HG03066 (cell line): ENCODE data around the gene OR2A42.
"Not testable (repeated sequence)": the region's sequence is repeated elsewhere in the genome, so short reads cannot be mapped to it uniquely, and the experiment has no call there.

Source experiments
- ATAC-seq: cut with Tn5 transposase; IDR thresholded peaks from one replicate; pipeline ENCODE4 v1.9.1; 2021; ENCODE audit warnings: low read depth; ENCODE audit not compliant: unreplicated experiment

Gene OR2A42

DNA sequence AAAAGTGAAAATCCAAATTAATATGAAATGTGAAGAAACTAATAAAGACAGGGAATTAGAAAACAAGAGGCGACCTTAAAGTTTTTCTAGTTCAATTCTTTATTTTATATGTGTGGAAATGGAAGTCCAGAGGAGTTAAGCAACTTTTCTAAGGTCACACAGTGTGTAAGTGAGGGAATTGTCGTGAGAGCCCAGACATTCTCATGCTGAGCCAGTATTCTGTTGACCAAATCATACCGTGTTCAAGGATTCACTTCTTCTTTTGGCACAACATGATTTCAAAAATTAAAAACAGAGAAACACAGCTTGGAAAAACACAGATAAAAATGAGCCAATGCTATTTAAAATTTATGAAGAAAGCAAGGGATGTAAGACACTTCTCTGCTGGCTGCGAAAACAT lies 12.5 kb downstream of the OR2A42 start:
- ATAC-seq, result not testable (repeated sequence)

DNA sequence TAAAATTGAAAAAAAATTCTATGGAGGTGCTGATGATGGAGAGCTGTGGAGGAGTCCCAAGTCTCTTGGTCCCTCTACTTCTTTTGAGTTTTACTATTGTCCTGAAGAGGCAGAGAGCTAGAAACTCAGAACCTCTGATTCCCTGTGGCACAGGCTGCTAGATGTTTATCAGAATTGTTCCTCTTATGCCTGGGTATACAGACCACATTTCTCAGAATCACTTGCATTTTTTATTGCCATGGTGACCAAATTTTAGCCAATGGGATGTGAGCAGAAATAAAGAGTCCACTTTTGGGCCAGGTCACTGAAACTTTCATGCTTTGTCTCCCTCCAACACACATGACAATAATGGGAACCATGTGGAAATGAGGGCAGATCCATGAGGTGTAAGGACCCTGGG lies 15.7 kb downstream of the OR2A42 start:
- not testable (repeated sequence) for ATAC-seq

DNA sequence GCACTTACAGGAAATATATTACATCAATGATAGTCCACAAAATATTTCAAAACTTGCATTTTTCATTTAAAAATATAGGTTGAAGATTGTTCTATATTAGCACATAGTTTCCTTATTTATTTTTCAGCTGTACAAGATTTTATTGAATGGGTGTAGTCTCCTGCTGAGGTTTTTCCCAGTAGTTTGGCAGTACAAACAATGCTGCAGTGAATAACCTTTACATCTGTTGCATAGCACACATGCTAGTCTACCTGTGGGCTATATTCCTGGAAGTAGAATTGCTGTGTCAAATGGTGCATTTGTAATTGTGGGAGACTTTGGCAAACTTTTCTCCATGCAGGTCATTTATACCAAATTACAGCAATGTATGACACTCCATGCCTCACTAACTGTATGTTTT lies 18.9 kb downstream of the OR2A42 start:
- ATAC-seq, result not testable (repeated sequence)

DNA sequence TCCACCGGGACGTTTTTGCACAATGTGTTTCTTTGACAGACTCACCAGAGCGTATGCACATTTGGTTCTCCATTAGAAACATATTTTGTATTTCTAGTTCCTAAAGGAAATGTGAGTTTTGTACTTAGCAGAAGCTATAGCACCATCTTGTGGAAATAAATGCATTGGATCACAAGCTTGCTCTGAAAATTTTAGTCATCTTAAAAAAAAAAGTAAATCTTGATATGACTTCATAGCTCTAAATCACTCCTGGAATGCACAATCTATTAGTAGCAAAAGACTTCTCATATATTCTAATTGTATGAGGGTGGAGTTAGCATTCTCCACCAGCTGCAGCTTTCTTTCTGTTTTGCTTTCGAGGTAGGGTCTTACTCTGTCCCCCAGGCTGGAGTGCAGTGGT lies 20.3 kb downstream of the OR2A42 start:
- ATAC-seq, result not testable (repeated sequence)

DNA sequence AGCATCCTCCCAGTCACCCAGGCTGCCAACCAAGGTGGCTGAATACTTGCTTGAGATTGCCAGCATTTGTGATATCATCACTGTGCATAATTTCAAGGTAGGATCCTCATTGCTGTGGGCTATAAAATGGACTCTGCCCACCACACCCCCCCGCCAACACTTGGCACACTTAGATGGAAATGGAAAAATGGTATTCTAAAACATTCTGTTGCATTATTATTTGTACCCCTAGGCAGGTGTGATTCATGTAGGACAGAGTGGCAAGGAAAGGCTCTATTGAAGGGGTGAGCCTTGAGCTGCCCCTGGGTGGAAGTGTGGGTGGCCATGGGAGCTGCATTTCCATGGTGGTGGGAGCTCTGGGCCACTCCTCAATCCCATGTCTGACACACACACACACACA lies 20.8 kb downstream of the OR2A42 start:
- not testable (repeated sequence) for ATAC-seq

DNA sequence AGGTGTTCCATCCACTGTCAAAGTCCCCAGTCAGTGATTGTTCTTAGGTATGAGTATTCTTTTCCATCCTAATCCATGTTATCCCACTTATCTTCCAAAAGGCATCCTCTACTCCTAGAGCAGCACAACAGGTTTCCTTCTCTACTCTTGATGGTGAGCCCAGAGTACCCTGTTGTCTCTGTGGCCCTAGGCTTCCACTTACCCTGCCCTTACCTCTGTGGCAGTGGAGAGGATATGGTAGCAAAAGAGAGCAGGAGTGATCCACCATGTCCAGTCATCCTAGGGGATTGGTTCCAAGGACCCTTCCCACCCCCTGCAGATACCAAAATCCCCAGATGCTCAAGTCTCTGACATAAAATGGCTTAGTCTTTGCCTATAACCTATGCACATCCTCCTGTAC lies 22.2 kb downstream of the OR2A42 start:
- ATAC-seq, result not testable (repeated sequence)

DNA sequence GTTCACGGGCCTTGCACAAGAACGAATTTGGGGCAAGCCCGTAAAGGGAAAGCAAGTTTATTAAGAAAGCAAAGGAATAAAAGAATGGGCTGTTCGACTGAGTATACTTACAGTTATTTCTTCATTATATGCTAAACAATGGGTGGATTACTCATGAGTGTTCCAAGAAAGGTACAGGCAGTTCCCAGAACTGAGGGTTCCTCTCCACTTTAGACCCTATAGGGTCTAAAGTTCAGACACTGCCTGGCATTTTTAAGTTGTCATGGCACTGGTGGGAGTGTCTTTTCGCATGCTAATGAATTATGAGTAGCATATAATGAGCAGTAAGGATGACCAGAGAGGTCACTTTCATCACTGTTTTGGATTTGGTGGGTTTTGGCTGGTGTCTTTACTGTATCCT lies 34.1 kb downstream of the OR2A42 start:
- ATAC-seq, result not testable (repeated sequence)

DNA sequence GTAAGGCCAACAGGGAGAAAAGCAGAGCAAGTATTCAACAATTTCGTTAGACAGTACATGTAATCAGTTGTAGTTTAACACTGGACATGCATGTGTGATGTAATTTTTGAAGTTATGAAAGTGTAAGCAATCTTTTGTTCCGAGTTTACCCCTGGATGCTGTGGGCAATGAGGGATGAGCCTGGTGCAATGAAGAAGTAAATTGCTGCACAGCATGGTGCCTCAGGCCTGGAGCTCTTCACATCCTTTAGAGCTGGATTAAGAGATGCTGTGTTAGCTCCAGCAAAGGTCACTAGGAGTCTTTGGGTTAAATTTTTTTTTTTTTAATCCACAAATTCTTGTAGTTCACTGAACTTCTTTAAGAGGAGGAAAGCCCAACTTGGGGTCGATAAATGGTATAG lies 36.3 kb downstream of the OR2A42 start:
- ATAC-seq, result not testable (repeated sequence)

DNA sequence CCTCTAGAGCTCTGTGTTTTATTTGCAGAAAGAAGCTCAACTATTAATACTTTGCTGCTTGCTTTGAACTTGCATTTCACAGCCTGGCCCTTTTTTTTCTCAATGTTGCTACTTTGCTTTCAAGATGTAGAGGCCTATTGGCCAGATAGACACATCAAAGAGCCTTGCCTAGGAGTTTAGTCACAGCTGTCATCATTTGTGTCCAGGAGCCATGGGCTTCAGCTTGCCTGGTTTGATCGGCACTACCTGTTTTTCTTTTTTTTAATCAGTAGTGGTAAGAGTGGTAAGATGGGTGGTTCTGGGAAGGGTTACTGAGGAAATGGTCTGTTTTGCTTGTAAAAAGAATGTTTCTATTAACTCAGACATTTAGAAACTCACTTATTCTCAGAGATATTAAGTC lies 37.4 kb downstream of the OR2A42 start:
- not testable (repeated sequence) for ATAC-seq

DNA sequence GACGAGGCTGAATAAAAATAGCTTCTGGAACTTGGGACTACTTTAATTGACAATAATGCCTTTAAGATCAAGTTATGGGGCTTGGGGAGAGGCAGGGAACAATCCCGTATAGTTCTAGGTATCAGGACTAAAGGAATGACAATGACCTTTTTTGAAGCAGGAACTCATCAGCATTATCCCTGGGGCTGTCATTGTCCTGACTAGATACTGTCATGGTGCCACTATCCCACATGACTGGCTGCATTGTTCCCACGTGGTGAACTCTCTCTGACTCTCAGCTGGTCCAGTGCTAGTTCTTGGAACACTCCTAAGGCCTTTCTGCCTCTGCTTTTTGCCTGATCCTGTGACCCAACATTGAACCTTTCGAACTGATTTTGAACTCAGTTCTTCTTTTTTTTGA lies 40.5 kb downstream of the OR2A42 start:
- not testable (repeated sequence) for ATAC-seq

DNA sequence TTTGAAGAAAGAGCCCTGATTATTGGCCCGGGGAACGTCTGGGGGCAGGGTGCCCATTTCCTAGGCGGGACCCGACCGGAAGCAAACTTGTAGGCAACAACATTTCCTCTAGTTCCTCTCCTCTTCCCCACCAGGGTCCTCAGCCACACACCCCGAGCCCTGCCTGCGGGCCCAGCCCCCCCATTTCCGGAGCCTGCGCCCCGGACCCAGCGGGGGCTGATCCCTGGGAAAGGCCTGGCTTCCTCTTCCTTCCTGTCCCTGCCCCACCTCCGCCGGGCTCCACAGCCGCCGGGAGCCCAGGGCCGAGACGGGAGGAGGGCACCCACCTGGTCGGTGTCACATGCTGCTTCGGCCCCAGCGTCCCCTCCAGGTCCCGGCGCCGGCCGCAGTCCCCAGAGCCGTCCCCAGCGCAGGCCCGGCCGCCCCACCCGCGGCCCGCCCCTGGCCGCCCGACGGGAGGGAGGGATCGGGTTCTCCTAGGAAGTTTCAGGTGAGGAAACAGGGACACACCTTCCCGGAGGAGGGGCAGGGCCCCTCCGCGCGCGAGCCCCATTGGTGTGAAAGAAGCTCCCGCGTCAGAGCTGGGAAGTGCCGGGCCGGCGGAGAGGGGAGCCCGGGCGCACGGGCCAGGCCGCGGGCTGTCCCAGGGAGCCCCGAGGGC lies 44.1 kb downstream of the OR2A42 start, which contains the start of gene ARHGEF35:
ARHGEF35 (minus strand) TSS at position 622 of the 661 bp plus-strand sequence. CDS start 7,450 bp downstream, outside the sequence.
- peak; percentile 58 for ATAC-seq

DNA sequence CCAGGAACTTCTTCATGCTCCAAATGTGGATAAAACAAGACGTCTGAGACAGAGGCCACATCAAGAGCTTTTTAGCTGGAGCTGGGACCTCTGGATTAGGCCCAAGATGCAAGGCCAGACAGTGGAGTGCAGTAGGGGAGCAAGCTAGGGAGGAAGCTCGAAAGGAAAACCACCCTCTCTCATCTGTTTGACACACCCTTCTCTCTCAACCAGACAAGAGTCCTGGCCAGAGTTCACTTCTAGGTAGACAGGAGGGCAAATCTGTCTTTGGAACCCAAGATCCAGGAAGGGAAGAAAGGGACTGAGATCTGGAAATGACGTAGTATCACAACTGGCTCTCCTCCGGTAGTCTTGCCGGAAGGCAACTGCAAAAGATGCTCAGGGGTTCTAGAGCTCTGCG lies 45.0 kb downstream of the OR2A42 start:
- not testable (repeated sequence) for ATAC-seq

DNA sequence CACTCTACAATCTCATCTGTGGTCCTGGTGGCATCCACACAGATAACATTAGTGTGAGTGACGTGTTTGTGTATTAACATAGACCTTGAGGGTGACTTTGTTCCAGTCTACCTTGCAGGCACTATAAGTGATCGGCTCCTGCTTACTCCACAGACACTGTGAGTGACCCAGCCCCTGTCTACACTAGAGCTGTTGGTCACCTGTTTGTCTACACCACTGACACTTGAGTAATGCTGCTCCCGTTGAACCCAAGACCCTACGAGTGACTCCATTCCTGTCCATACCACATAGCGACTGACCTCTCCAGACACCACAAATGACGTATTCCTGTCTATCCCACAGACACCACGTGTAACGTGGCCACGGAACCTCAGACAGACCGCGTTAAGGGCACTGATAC lies 45.6 kb downstream of the OR2A42 start:
- ATAC-seq, result not testable (repeated sequence)

DNA sequence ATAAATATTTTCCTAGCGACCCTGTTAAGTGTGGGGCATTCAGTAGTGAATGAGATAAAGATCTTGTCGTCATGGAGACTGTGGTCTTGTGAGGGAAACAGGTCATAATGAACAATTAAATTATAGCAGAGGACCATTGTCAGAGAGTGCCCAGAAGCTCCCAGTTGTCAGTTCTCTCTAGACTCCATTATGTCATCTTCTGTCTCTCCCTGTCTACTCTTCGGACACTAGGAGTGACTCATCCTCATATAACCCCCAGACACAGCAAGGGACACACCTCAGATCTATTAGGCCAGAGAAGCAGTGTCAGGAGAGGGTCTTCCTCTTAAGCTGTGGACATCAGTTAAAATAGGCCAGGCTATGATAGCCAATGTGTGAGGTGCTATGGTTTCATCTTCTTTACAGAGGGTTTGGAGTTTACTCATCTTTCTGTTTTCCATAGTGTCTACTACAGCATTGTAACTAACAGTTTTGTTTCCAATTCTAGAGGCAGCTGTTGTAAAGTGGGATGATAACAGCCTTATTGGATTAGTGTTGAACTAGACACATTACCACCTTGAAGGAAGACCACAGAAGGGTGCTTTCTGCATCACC lies 50.7 kb downstream of the OR2A42 start:
- ATAC-seq, result not testable (repeated sequence)

DNA sequence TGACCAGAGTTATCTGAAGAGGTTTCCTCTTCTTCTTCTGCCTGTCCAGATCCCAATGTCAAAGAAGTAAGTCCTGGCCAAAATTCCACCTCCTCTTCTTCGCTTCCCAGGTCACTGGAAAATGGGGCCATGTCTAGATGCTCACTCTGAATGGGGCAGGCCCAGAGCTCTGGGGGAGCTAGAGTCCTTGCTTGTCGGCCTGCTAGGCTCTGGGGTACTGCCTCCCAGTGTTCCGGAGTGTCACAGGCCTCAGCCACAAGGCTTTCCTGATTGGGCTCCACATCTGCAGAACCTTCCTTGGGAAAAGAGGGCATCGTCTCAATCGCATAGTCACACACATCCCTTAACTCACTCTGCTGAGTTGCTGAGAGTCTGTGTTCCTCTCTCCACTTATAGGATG lies 51.6 kb downstream of the OR2A42 start:
- not testable (repeated sequence) for ATAC-seq

DNA sequence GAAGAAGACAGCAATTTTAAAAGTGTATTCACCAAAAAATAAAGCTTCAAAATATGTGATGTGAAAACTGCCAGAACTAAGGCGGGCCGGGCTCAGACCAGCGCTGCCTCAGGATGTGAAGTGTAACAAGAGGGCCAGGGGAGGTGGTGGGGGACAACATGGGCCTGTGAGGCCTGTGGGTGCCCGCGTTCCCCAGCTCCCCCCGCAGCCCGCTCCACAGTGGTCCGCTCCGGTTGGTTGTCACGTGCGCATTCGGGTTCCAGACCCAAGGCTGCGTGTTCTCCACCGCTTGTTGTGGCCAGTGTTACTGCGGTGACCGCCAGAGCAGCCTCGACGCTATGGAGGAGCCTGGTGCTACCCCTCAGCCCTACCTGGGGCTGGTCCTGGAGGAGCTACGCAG lies 56.2 kb downstream of the OR2A42 start, which contains the start of gene CTAGE4:
CTAGE4 (plus strand) TSS at position 301 of the 400 bp plus-strand sequence; CDS start at position 339, 38 bp downstream.
- ATAC-seq, result not testable (repeated sequence)

DNA sequence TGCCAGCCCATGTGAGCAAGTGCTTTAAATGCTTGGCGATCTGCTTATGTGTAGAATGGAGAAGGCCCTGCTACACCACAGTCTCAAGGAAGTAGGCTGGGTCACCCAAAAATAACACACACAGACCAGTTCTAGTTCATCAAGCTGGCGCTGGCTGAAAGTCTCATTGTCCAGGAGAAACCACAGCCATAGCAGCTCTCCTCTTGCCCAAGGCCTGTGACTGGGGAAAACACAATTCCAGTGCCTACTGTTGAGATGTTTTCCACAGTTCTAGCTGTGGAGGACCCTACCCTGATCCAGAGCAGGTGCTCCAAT lies 60.3 kb downstream of the OR2A42 start:
- peak; percentile 17 for ATAC-seq

DNA sequence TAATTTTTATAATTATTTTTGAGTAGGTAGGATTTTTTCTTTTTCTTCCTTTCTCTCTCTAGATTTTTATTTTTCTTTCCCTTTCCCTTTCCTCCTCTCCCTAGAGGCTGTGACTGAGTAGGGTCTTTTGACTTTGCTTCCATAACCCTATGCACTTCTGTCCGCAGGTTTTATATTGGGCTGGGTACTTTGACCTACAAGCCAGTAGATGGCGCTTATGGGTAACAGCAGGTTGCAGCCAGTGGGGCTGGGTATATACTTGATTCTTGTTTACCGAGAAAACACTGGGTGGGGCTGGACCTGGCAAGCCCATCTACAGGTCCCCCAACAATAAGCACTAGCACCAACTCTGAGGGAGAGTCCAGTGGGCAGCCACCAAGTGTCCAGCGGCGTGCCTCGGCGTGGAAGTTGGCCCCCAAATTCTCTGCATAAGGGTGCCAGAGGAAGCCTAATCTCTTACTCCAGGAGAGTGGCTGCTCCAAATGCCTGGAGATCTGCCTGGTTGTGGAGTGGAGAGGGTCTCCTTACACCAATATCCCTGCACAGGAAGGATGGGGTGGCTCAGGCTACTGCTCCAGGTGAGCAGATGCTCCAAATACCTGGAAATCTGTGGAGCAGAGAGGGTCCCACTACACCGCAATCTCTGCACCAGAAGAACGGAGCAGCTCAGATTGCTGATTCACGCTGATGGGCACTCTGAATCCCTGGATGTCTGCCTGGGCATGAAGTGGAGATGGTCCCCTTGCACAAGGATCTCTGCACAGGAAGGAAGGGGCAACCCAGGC lies 60.8 kb downstream of the OR2A42 start:
- peak; percentile 97 for ATAC-seq
